HUDEP-2 (cell line): Measurements from ENCODE around the gene PLP2.
A peak's percentile ranks its signal among the peaks of the same experiment; 100 is the strongest.

Experiments used
- DNase-seq, 76 experiments: peaks; one replicate each; lab custom pipeline; 2025; ENCODE audit not compliant: unreplicated experiment in 76 of 76; lab: John Stamatoyannopoulos, UW

PLP2 gene

GRCh38 chrX:49184294-49185281 is 12.9 kb downstream of the PLP2 start:
- peak in 36 of 76 experiments; percentile 8 to 62 (median 28) for DNase-seq

- peak in 66 of 76 experiments; percentile 1 to 78 (median 58) for DNase-seq
Measured at GRCh38 chrX:49186125-49187027, 14.7 kb downstream of the PLP2 start, which contains the start of gene PRICKLE3. Gene PRICKLE3, minus strand, starts transcription at chrX:49186373. Its CDS starts 76 bp downstream, at chrX:49186297.

- DNase-seq: no peak
Measured at GRCh38 chrX:49187028-49187394, 15.3 kb downstream of the PLP2 start.

- no peak for DNase-seq
Measured at GRCh38 chrX:49187526-49187925, 15.8 kb downstream of the PLP2 start.

- DNase-seq: no peak
Measured at GRCh38 chrX:49188468-49189076, 16.9 kb downstream of the PLP2 start.

- DNase-seq: no peak
Measured at GRCh38 chrX:49189606-49190005, 17.9 kb downstream of the PLP2 start.

GRCh38 chrX:49190821-49191573 is 19.3 kb downstream of the PLP2 start:
- DNase-seq: peak in 75 of 76 experiments; percentile 5 to 97 (median 88)

- peak in 2 of 76 experiments; percentile 40 to 41 for DNase-seq
Measured at GRCh38 chrX:49191574-49192011, 19.9 kb downstream of the PLP2 start.

- peak in 13 of 76 experiments; percentile 1 to 22 (median 8) for DNase-seq
Measured at GRCh38 chrX:49192722-49193328, 21.1 kb downstream of the PLP2 start.

GRCh38 chrX:49193542-49193964 is 21.9 kb downstream of the PLP2 start:
- DNase-seq: no peak

- no peak for DNase-seq
Measured at GRCh38 chrX:49197543-49198087, 25.9 kb downstream of the PLP2 start.

GRCh38 chrX:49198540-49199314 is 27.0 kb downstream of the PLP2 start:
- DNase-seq: no peak

- DNase-seq: no peak
Measured at GRCh38 chrX:49199315-49199595, 27.6 kb downstream of the PLP2 start.

- DNase-seq: peak in 74 of 76 experiments; percentile 2 to 86 (median 72)
Measured at GRCh38 chrX:49199906-49200771, 28.4 kb downstream of the PLP2 start, which contains the start of gene SYP. Gene SYP, minus strand, starts transcription at chrX:49200193. Its CDS starts 7 bp downstream, at chrX:49200186.

- DNase-seq: no peak
Measured at GRCh38 chrX:49202022-49202421, 30.3 kb downstream of the PLP2 start.

GRCh38 chrX:49203536-49203935 is 31.8 kb downstream of the PLP2 start:
- no peak for DNase-seq

GRCh38 chrX:49204017-49204416 is 32.3 kb downstream of the PLP2 start:
- no peak for DNase-seq
